H54 (cell line): Measurements from ENCODE around the gene RASSF7.

Experiments used
- DNase-seq: peaks from one replicate; pipeline ENCODE4 v3.0.0; 2011; ENCODE audit warnings: low spot score, mixed read lengths; ENCODE audit not compliant: insufficient read length
- FAIRE-seq: peaks from 3 replicates; lab custom pipeline; 2011; peaks lifted over from hg19 to GRCh38; lab: Jason Lieb, UNC
- POLR2A ChIP-seq: IDR thresholded peaks from 2 replicates; pipeline ENCODE4 v1.6.1; 2011; ENCODE audit warnings: low read depth, mild to moderate bottlenecking, low read length

Gene RASSF7

DNA sequence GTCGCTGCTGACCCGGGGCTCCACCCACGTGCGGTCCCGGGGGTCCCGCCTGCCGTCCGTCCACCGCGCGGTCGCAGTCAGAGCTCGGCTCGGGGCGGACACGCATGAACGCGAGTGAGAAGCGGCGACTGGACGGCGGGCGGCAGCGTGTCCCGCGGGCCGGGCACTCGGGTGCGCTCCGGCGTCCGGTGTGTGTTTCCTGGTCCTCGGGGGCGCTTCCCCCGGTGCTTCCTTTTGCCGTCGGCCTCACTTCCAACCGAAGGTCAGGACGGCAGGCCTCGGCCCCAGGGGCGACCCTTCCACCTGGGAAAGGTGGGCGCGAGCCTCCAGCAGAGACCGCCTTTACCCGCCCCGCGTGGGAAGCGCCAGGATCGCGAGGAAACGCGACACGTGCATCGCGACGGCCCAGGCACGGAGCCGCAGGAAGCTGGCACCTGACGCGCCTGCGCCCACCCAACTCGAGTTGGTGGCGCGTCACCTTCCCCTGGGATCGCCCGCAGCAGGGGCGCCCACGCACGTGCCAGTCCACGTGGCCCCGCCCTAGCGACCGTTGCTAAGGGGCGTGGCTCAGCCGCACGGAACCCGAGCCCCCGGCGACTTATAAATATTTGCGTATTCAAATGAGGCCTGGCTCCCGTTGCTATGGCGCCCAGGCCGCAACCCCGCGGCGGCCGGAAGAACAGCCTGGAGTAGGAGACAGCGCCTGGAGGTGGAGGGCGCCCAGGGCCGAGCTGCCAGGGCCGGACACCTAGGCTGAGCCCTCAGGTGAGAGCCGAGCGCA lies 23.7 kb upstream of the RASSF7 start, which contains the start of gene LRRC56:
TSS of gene LRRC56 (plus strand) at position 687 of the 781 bp plus-strand sequence. CDS start 3,158 bp downstream, outside the sequence.
- TF ChIP-seq POLR2A, result no peak
- FAIRE-seq, result no peak
- DNase-seq, result no peak

DNA sequence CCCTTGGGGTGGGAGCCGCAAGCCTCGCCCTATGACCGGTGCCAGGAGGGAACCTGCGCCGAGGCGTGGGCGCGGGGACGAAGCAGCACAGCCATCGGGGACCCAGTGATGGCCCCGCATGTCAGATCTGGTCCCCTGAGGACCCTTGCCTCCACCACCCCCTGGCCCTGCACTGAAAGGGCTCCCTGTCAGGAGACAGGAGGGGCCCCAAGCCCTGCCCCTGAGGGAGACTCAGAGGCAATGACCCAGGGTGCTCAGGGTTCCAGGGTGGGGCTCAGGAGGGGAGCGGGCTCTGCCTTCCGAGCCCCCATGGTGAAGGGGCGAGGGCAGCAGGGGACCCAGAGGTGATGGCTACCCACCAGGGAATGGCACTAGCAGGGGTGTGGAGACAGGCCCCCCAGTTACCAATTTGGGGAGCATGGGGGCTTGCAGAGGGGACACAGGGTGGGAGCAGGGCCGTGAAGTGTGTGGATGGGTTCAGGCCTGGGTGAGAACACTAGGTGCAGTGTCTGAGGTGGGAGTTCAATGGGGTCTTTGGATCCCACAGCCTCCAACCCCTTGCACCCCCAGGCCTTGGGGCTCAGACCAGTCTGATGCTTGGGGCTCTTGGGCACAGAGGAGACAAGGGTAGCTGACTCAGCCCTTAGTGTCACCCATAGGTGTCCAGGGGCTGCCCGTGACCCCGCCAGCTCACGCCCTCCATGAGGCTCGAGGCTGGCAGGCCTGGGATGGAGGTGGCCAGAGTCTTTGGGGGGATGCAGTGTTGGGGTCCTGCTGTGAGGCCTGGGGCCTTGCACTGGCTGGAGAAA lies 22.9 kb upstream of the RASSF7 start:
- FAIRE-seq (no peak), DNase-seq (no peak)
- no peak for TF ChIP-seq POLR2A

DNA sequence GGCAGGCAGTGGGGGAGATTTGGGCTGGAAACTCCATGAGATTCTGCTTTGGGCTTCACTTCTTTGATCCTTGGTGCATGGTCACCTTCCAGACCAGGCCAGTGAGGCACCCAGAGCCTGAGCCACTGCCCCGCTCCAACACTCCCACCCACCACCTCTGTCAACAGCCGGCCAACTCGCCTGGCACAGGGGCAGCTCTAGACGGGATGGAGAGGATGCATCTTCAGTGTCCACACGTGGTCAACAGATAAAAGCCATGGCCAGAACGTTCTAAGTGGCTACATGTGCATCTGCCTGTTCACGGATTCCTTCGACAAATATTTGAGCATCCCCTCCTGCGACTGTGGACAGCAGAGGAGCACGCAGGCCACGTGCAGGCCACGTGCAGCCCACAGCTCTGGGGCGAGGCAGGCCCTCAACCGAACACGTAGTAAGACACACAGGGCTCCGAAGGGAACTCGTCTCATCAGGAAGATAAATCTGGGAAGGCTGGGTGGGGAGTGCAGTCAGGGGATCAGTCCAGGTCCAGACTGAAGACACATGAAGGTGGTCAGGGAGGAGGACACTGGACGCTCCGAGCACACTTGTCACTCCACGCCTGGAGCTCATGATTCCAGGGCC lies 22.2 kb upstream of the RASSF7 start:
- DNase-seq (no peak), FAIRE-seq (no peak)
- TF ChIP-seq POLR2A, result no peak

DNA sequence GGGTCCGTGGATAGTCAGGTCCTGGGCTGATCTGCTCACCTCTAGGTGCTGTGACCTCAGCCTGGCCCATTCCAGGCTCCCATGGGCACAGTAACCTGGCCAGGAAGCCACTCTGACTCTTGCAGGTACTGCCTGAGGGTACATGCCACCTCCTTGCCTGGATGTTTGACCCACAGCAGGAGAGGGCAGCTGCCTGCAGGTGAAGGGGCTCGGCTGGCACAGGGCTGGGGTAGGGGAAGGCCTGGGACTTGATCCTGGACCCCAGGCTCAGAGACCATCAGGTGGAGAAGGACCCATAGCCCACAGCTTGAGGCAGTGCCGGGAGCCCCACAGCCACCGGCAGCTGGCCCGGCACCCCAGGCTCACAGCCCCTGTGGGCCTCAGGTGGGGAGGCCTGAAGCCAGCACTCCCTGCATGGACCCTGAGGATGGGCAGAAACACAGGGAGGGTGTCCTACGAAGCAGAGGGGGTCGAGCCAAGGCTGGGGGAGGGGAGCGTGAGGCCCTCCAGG lies 20.7 kb upstream of the RASSF7 start:
- FAIRE-seq (no peak), DNase-seq (no peak)
- no peak for TF ChIP-seq POLR2A

DNA sequence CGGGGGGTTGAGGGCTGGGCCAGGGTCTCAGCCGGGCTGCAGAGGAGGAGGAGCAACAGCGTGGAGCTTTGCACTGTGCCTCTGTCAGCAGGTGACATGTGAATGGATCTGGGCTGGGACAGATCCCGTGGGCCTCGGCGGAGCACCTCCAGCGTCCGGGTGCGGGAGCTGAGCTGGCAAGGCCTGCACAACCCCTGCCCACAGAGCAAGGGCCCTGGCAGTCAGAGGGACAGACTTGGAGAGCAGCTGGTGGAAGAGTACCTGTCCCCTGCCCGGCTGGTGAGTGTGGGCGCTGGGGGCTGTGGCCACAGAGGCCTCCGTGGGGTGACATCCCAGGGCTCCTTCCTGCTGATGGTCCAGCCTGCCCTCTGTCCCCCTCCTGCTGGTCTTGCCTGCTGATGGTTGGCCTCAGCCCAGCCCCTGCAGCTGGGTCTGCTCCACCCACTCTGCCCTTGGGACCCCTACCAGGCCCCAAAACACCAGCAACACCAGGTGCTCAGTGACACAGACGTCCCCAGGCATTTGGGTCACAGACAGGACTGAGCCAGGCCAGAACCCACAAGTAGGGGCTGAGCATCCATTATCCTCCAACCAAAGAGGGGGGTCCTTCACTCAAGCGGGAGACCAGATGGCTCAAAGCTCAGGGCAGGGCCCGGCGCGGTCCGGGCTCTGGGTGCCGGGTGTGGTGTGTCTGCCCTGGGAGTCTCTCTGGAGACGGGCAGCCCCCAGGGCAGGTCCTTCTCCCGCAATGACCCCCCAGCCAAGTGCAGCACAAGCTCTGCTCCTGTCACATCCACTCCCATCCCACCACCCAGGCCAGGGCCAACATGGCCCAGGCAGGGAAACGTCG lies 20.0 kb upstream of the RASSF7 start:
- no peak for DNase-seq
- no peak for TF ChIP-seq POLR2A
- no peak for FAIRE-seq

DNA sequence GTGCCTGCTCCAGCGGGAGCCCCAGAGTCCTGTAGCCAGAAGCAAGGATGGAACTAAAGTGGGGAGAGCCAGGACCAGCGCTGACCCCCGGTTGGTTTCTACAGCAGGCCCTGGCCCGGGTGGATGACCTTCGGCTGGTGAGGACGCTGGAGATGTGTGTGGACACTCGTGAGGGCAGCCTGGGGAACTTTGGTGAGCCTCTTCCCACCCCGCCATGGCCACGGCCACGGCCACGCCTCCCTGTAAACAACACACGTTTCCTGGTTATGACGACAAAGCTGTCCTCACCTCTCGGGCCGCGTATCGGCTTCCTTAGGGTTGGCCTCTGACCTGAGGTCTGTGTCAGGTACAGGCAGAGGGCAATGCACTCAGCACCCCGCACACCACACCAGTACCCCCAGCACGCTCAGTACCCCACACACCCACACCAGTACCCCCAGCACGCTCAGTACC lies 19.3 kb upstream of the RASSF7 start:
- DNase-seq, result no peak
- no peak for FAIRE-seq
- TF ChIP-seq POLR2A, result no peak

DNA sequence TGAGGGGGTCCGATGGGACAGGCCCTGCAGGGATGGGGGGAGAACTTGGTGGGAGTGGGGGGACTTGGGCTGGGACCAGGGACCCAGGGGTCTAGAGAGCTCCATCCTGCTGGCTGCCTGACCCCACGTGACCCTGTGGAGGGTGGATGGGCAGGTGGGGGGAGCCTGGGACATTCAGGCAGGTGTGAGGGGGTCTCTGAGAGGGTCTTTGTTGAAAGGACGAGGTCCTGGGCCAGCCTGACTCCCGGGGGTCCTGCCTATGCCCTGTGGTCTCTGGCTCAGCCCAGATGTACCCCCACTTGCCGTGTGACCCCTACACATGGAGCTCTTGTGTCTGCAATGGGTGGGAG lies 16.0 kb upstream of the RASSF7 start:
- FAIRE-seq, result no peak
- DNase-seq, result no peak
- no peak for TF ChIP-seq POLR2A

DNA sequence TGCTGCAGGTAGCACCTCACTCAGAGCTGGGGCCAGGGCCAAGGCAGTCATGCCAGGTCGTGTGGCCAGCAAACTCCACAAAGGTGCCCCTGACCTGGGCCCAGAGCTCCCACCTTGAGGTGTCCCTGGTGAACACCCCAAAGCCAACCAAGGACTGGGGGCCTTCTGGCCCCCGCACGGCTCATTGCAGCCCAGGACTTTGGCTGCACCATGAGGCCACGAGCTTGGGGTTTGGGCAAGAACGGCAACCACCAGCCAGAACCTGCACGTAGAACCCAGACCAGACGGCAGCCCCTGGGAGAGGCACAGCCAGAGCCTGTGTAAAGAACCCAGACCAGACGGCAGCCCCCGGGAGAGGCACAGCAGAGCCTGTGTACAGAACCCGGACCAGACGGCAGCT lies 15.6 kb upstream of the RASSF7 start:
- FAIRE-seq (no peak), DNase-seq (no peak)
- no peak for TF ChIP-seq POLR2A

DNA sequence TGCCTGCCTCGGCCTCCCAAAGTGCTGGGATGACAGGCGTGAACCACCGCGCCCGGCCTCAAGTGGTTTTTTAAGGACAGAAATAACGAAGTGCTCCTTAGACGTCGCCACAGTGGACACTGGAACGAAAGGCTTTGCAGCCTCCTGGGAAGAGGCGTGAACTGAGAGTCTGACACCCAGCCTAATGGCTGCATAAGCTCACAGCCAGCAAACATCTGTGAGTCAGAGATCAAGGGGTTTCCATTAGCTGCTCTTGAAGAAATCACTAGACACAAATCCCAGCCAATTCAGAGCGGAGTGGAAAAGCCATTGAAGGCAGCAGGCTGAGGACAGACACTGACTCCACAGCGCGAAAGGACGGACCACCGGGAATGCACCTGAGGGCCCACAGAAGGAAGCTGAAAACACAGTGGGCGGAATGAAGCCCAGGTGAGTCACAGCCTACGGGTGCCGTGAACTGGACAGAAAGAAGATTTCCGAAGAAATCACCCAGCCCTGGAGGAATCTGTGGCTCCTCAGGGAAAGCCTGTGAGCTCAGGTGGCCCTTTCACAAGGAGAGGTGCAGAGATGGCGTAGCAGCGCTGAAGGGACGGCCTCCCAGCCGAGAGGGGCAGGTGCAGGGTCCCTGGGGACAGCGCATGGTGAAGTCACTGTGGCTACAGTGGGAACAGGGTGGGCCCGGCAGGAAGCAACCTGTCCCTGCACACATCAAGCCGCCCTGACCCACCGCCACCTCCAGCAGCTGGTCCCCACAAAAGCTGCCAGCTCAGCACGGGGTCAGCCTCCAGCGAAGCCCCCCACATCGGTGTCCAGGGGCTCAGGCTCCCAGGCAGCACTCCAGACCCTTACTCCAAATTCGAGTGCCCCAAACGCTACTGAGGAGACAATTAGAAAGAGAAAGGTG lies 11.8 kb upstream of the RASSF7 start:
- FAIRE-seq (no peak), DNase-seq (no peak)
- no peak for TF ChIP-seq POLR2A

DNA sequence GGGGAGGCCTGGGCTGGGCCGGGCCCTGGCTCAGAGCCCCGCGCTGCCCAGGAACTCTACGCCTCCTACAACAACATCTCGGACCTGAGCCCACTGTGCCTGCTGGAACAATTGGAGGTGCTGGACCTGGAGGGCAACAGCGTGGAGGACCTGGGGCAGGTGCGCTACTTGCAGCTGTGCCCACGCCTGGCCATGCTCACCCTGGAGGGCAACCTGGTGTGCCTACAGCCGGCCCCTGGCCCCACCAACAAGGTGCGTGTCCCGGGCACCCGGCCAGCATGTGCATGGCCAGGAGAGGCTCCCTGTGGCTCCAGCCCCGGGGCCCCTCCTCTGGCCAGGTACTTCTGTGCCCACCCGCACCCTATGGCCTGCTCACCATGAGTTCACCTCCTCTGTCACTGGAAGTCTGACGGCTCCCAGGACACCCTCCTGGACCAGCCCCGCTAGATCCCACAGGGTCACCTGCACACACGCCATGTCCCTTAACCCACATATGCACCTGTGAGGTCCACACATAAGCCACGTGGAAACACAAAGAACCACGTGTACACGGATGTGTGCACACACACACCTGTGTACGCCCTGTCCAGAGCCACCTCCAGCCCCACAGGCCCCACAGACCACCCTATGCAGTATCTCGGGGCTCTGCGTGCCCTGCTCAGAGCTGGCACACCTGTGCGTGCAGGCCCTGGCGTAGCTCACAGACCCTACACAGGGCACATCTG lies 10.6 kb upstream of the RASSF7 start:
- TF ChIP-seq POLR2A, result no peak
- FAIRE-seq (no peak), DNase-seq (no peak)

DNA sequence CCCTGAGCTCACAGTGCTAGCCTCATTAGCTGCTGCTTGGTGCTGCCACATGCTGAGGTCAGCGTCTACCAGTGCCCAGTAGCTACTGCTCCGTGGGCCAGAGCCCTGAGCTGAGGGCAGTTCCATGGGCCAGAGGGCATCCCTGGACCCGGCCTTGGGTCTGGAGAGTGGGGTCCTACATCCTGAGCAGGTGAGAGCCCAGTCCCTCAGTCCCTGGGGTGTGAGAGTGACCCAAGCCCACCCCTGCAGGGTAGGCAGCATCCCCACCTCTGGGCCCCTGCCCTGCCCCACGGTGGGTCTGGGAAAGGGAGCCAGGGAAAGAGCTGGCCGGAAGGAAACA lies 10.1 kb upstream of the RASSF7 start:
- DNase-seq, result no peak
- no peak for FAIRE-seq
- no peak for TF ChIP-seq POLR2A

DNA sequence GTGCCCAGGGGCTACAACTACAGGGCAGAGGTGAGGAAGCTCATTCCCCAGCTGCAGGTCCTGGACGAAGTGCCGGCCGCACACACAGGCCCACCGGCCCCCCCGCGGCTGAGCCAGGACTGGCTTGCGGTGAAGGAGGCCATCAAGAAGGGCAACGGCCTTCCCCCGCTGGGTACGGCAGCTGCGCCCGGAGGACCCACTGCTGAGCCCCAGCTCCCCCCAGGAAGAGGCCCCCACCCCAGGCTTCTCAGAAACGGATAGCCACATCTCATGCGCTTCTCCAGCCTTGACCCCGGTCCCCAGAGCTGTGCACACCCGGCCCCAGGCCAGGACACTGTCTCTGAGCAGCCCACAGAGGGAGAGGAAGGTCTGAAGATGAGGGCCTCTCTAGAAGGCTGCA lies 9.6 kb upstream of the RASSF7 start:
- TF ChIP-seq POLR2A, result no peak
- DNase-seq (no peak), FAIRE-seq (no peak)
